GM12864 (cell line): ENCODE results near the gene TMCO4.
"Not testable (repeated sequence)": the region's sequence is repeated elsewhere in the genome, so short reads cannot be mapped to it uniquely, and the experiment has no call there.

Experiments used
- DNase-seq: peaks from one replicate; pipeline ENCODE4 v3.0.0-alpha.2; 2011; ENCODE audit warnings: low read depth
- H3K4me3 ChIP-seq: 2 replicates; pipeline ENCODE4 v1.5.1; 2011; ENCODE audit warnings: mild to moderate bottlenecking, low read depth, low read length, control low read depth
- CTCF ChIP-seq: IDR thresholded peaks from 2 replicates; pipeline ENCODE4 v1.5.1; 2011; ENCODE audit warnings: low read depth, mild to moderate bottlenecking, moderate library complexity, low read length, control low read depth, inconsistent platforms; ENCODE audit errors: missing control alignments

Gene TMCO4

GRCh38 chr1:19643121-19643520 lies 156.6 kb downstream of the TMCO4 start:
- no peak for DNase-seq
- no peak for TF ChIP-seq CTCF
- H3K4me3 ChIP-seq = no peak overlapping the region

- no peak for DNase-seq
- H3K4me3 ChIP-seq = no peak overlapping the region
- TF ChIP-seq CTCF = no peak
Measured at GRCh38 chr1:19640363-19641316, 159.1 kb downstream of the TMCO4 start.

- no peak overlapping the region for H3K4me3 ChIP-seq
- no peak for DNase-seq
- no peak for TF ChIP-seq CTCF
Measured at GRCh38 chr1:19639999-19640362, 159.7 kb downstream of the TMCO4 start.

- H3K4me3 ChIP-seq, DNase-seq: not testable (repeated sequence)
Measured at GRCh38 chr1:19639228-19639627, 160.5 kb downstream of the TMCO4 start.

GRCh38 chr1:19637606-19638005 lies 162.1 kb downstream of the TMCO4 start:
- no peak for DNase-seq
- no peak for TF ChIP-seq CTCF
- H3K4me3 ChIP-seq = no peak overlapping the region

GRCh38 chr1:19636749-19637148 lies 163.0 kb downstream of the TMCO4 start:
- not testable (repeated sequence) for DNase-seq, H3K4me3 ChIP-seq

- no peak for TF ChIP-seq CTCF
- DNase-seq = no peak
Measured at GRCh38 chr1:19636065-19636464, 163.7 kb downstream of the TMCO4 start.

GRCh38 chr1:19635646-19636045 lies 164.1 kb downstream of the TMCO4 start:
- no peak for DNase-seq
- no peak overlapping the region for H3K4me3 ChIP-seq
- TF ChIP-seq CTCF = no peak

More at GRCh38 chr1:19636065-19636464, 163.7 kb downstream of the TMCO4 start:
- no peak overlapping the region for H3K4me3 ChIP-seq

- not testable (repeated sequence) for DNase-seq, H3K4me3 ChIP-seq
Measured at GRCh38 chr1:19635064-19635463, 164.7 kb downstream of the TMCO4 start.
